ENCODE results near the gene SLC5A11. TPM values are rescaled to one million over a fixed set of nuclear protein-coding genes. Genes with fewer than 3 reads are reported as not detected.

SLC5A11 gene
- total and polyA plus RNA-seq, 4 donors: 0.15 to 4.1 (median 0.92) TPM

DNA sequence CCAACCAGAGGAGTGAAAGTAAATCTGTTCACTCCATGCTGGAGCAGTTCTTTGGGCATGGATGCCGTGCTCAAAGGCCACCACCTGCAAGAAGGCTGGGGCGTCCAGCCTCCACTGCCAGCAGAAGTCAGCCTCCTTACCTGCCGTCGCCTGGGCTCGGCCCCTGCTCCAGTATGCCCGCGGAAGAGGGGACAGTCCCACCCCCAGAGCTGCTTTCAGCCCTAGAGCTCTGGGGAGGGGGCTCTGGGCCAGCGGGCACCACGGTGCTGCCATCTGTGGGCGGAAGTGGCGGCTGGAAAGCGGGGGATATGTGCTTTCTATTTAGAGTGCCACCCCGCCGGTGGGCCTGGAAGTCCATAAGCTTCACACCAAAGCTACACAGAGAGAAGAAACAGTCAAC is 93.5 kb downstream of the SLC5A11 start:
- Histone ChIP-seq H3K27me3 (ENCODE audit: control insufficient read depth in 4 of 4, insufficient read depth in 4 of 4, low read length in 3 of 4) (no peaks in the 10 kb centered on the region), H3K9me3 (ENCODE audit: control insufficient read depth in 4 of 4, low read length in 3 of 4) (no peaks in the 10 kb centered on the region), H3K9ac (ENCODE audit: low read depth in 1 of 2, low read length in 2 of 2) (no peak overlapping the region), H3K4me3 (ENCODE audit: low read depth in 1 of 3, low read length in 3 of 3) (no peak overlapping the region), H3K4me1 (ENCODE audit: control insufficient read depth in 4 of 4, insufficient read depth in 4 of 4, low read length in 3 of 4) (no peaks in the 10 kb centered on the region), H3K36me3 (ENCODE audit: control insufficient read depth in 4 of 4, insufficient read depth in 3 of 4, low read depth in 1 of 4, low read length in 3 of 4) (peaks cover 12 to 61% (median 44%) of the 10 kb centered on the region in 4 donors), H3K27ac (ENCODE audit: low read depth in 1 of 2, low read length in 2 of 2) (no peak overlapping the region)
- TF ChIP-seq RAD21 (IDR thresholded peaks at IDR 0.05) (no peak), EGR1 (IDR thresholded peaks at IDR 0.05; ENCODE audit: low read depth in 2 of 2) (no peak), HNF4G (IDR thresholded peaks at IDR 0.05) (no peak), TAF1 (conservative IDR thresholded peaks at IDR 0.05) (no peak), RXRA (IDR thresholded peaks at IDR 0.05) (no peak), YY1 (IDR thresholded peaks at IDR 0.05) (no peak), JUND (IDR thresholded peaks at IDR 0.05) (no peak), ATF3 (IDR thresholded peaks at IDR 0.05) (no peak), FOXA1 (IDR thresholded peaks at IDR 0.05) (no peak), NR2F2 (IDR thresholded peaks at IDR 0.05) (no peak), FOXA2 (IDR thresholded peaks at IDR 0.05) (no peak), SP1 (IDR thresholded peaks at IDR 0.05) (no peak)
- TF ChIP-seq, protein P1, sequence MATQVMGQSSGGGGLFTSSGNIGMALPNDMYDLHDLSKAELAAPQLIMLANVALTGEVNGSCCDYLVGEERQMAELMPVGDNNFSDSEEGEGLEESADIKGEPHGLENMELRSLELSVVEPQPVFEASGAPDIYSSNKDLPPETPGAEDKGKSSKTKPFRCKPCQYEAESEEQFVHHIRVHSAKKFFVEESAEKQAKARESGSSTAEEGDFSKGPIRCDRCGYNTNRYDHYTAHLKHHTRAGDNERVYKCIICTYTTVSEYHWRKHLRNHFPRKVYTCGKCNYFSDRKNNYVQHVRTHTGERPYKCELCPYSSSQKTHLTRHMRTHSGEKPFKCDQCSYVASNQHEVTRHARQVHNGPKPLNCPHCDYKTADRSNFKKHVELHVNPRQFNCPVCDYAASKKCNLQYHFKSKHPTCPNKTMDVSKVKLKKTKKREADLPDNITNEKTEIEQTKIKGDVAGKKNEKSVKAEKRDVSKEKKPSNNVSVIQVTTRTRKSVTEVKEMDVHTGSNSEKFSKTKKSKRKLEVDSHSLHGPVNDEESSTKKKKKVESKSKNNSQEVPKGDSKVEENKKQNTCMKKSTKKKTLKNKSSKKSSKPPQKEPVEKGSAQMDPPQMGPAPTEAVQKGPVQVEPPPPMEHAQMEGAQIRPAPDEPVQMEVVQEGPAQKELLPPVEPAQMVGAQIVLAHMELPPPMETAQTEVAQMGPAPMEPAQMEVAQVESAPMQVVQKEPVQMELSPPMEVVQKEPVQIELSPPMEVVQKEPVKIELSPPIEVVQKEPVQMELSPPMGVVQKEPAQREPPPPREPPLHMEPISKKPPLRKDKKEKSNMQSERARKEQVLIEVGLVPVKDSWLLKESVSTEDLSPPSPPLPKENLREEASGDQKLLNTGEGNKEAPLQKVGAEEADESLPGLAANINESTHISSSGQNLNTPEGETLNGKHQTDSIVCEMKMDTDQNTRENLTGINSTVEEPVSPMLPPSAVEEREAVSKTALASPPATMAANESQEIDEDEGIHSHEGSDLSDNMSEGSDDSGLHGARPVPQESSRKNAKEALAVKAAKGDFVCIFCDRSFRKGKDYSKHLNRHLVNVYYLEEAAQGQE (IDR thresholded peaks at IDR 0.05): no peak
- TF ChIP-seq, protein P2, sequence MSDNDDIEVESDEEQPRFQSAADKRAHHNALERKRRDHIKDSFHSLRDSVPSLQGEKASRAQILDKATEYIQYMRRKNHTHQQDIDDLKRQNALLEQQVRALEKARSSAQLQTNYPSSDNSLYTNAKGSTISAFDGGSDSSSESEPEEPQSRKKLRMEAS (IDR thresholded peaks at IDR 0.05): no peak
- TF ChIP-seq, protein P3, sequence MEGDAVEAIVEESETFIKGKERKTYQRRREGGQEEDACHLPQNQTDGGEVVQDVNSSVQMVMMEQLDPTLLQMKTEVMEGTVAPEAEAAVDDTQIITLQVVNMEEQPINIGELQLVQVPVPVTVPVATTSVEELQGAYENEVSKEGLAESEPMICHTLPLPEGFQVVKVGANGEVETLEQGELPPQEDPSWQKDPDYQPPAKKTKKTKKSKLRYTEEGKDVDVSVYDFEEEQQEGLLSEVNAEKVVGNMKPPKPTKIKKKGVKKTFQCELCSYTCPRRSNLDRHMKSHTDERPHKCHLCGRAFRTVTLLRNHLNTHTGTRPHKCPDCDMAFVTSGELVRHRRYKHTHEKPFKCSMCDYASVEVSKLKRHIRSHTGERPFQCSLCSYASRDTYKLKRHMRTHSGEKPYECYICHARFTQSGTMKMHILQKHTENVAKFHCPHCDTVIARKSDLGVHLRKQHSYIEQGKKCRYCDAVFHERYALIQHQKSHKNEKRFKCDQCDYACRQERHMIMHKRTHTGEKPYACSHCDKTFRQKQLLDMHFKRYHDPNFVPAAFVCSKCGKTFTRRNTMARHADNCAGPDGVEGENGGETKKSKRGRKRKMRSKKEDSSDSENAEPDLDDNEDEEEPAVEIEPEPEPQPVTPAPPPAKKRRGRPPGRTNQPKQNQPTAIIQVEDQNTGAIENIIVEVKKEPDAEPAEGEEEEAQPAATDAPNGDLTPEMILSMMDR (IDR thresholded peaks at IDR 0.05; ENCODE audit: low read depth, low read length, missing input control): no peak
- DNase-seq (ENCODE audit: low spot score): no peak
- WGBS: 98% methylated on average over 14 of the region's 14 CpGs

- Histone ChIP-seq H3K9ac (ENCODE audit: low read depth in 1 of 2, low read length in 2 of 2) (no peak overlapping the region), H3K36me3 (ENCODE audit: control insufficient read depth in 4 of 4, insufficient read depth in 3 of 4, low read depth in 1 of 4, low read length in 3 of 4) (peaks cover 12 to 57% (median 41%) of the 10 kb centered on the region in 4 donors), H3K9me3 (ENCODE audit: control insufficient read depth in 4 of 4, low read length in 3 of 4) (no peaks in the 10 kb centered on the region), H3K27me3 (ENCODE audit: control insufficient read depth in 4 of 4, insufficient read depth in 4 of 4, low read length in 3 of 4) (no peaks in the 10 kb centered on the region), H3K4me3 (ENCODE audit: low read depth in 1 of 3, low read length in 3 of 3) (no peak overlapping the region), H3K27ac (ENCODE audit: low read depth in 1 of 2, low read length in 2 of 2) (no peak overlapping the region), H3K4me1 (ENCODE audit: control insufficient read depth in 4 of 4, insufficient read depth in 4 of 4, low read length in 3 of 4) (no peaks in the 10 kb centered on the region)
- 96% methylated on average over 2 of the region's 2 CpGs for whole genome bisulfite sequencing
- no peak for DNase-seq (ENCODE audit: low spot score)
- no peak for TF ChIP-seq EGR1 (IDR thresholded peaks at IDR 0.05; ENCODE audit: low read depth in 2 of 2)
- no peak for TF ChIP-seq SP1 (IDR thresholded peaks at IDR 0.05)
These were observed 94.0 kb downstream of the SLC5A11 start for GRCh38 chr16:24939738-24940137.

Data from liver (tissue), 9 donors.